Measurements from ENCODE around the gene PRADC1. TPM values are rescaled to one million over a fixed set of nuclear protein-coding genes. Genes with fewer than 3 reads are reported as not detected.

PRADC1 gene
- total RNA-seq, result 17.7 and 28.6 TPM in 2 replicates

DNA sequence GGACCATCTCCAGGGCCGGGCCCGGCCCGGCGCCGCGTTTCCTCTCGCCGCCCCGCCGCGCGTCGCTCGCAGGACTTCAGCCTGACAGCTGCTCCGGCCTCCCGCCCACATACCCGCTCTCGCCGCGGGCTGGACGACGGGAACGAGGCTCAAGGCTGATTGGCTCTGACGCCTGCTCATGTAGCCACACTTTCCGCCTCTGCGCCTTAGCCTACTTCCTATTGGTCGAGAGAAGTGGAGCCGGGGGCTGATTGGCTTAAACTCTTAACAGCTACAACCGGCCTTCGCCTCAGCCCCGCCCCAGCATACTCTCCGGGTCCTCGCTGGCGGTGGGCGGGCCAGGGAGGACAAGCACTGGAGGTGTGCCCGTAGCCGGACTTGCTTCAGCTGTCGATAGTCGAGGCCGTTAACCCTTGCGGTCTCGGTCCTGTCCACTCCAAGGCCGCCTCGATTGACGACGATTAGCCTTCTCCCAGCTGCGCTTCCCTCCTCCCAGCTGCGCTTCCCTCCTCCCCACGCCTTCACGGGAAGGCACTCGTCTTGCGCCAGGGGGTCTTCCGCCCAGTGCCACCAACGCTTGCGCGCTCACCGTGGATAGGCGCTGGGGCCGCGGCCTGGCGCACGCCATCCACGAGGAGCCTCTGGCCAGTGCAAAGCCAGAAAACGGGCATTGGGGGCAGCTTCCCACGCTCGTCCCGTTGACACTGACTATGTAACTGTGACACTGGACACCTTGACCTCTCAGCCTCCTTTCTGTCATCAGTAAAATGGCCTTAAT is at the start of gene PRADC1:
Gene PRADC1 (minus strand): TSS at position 86 of the 778 bp plus-strand sequence. CDS start 79 bp downstream, at position 7.

DNA sequence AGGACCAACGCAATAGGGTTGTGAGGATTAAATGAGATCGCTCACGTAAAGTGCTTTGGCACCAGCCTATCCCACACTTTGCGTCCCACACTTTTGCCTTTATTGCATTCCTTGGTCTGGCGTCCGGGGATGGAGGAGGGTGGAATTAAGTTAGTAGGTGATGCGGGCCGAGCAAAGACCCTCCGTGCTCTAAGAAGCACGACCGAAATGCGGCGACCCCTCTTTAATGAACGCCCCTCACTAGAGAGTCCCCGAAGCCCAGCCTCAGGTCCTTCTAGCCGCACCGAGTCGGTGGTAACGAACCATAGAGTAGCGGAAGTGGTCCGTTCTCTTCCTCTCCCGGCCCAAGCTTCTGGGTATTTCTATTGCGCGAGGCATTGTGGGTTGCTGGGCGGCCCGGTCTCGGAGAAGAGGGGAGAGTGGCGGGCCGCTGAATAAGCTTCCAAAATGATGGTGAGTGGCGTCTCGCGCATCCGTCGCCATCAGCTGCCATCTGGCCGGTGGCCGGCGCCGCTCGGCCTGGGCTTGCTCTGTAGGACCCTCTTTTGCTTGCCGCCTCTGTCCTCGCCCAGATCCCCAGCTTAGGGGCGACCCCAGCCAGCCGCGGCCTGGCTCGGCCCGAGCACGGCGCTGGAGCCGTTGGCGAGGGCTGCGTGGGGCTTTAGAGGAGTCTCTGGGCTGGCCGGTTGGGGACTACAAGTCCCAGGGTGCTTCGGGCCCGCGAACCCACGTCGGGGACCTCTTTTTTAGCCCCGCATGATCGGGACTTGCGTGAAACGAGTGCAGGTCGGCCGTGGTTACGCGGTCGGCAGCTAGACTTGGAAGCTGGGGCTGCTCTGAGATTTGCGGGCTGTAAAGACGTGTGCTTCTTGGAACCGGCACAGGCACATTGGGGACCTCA is 1.1 kb upstream of the PRADC1 start, which contains the start of gene CCT7:
Gene CCT7 (plus strand): TSS at position 377 of the 901 bp plus-strand sequence. CDS start 71 bp downstream, at position 448.

DNA sequence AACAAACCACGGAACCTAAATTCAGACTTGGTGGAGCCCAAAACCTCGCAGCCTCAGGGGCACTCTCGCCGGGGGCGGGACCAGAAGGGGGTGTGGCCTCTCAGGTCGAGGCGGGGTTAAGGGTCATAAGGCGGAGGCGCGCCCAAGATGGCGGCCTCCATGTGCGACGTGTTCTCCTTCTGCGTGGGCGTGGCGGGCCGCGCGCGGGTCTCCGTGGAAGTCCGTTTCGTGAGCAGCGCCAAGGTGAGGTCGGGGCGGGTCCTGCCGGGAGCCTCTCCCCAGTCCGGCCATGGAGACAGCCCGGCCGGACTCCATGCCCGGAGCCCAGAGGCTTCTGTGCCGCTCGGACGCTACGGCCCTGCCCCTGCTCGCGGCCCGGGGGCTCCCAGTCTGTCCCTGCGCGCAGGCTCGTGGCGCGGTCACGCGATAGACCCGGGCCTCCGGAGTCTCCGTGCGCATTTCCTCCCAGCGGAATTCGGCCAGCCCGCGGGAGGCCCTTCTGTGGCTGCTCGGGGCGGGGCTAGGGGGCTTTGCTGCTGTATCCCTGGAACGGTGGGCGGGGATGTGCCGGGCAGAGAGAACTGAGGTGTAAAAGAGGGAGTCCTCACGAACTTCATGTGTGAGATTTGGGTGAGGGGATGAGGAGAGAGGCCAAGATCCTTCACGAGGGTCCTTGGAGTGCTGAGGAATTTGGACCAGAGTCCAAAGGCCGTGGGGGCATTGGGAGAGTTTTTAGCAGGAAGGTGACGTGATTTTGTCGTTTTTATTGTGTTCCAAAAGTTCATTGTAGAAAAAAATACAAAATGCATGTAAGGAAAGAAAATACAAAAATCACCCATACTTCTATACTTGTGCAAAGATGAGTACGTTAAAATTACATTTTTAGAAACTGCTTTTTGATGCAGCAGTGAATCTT is 18.7 kb downstream of the PRADC1 start, which contains the start of gene SMYD5:
Gene SMYD5 (plus strand): TSS at position 126 of the 916 bp plus-strand sequence. CDS start 22 bp downstream, at position 148.

DNA sequence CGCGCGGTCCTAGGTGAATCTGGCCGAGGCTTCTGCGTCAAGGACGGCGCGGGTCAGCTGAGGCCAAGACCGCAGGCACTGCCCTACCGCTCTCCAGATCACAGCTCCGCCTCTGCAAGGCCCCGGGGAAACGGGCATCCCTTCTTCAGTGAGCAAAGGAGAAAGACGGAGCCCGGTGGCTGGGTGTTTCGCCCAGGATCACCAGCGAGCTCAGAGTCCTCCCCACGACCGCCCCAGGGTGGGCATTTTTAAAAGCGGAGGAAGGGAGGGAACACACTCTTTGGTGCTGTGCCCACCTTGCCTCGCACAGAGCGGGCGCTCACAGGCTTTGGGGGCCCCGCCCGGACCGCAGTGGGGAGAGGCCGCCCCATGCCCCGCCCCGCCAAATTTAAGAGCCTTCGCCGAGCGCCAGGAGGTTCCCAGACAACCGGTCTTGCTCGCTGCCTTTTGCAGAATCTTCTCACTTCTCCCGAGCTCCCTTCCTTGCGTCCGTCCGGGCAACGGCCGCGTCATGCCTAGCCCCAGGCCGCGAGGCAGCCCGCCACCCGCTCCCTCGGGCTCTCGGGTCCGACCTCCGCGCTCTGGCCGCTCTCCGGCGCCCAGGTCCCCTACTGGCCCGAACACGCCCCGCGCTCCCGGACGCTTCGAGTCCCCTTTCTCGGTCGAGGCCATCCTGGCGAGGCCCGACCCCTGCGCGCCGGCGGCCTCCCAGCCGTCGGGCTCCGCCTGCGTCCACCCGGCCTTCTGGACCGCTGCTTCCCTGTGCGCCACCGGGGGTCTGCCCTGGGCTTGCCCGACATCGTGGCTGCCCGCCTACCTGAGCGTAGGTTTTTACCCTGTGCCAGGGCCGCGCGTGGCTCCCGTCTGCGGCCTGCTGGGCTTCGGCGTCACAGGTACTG is 30.6 kb downstream of the PRADC1 start, which contains the start of gene NOTO:
Gene NOTO (plus strand): TSS at position 419 of the 899 bp plus-strand sequence. CDS start 93 bp downstream, at position 512.

Other genes with a start within 250 kb of the PRADC1 start
- 10.5 and 11.1 TPM in 2 replicates for gene SFXN5, start 161.5 kb downstream of the PRADC1 start, total RNA-seq
- 56.0 and 79.7 TPM in 2 replicates for gene RAB11FIP5, start 120.3 kb downstream of the PRADC1 start, total RNA-seq
- not detected in 2 replicates for gene NOTO, start 30.7 kb downstream of the PRADC1 start, total RNA-seq
- gene SMYD5, start 19.0 kb downstream of the PRADC1 start, total RNA-seq, result 9.4 and 13.8 TPM in 2 replicates
- 259 and 307 TPM in 2 replicates for gene CCT7, start 1.1 kb upstream of the PRADC1 start, total RNA-seq
- under 0.01 and 0.09 TPM in 2 replicates for gene FBXO41, start 51.2 kb upstream of the PRADC1 start, total RNA-seq
- under 0.01 TPM in 1 of 2 replicates, not detected in the other for gene EGR4, start 60.3 kb upstream of the PRADC1 start, total RNA-seq
- gene ALMS1, start 152.6 kb upstream of the PRADC1 start, total RNA-seq, result 4.4 and 7.1 TPM in 2 replicates

Data from dermis lymphatic vessel endothelial cell (primary cell).